ENCODE data around the gene TSPAN1.

- no peak for TF ChIP-seq POLR2A (IDR thresholded peaks at IDR 0.05)
- TF ChIP-seq CTCF (IDR thresholded peaks at IDR 0.05) = no peak
- no peak for TF ChIP-seq POLR2AphosphoS5 (IDR thresholded peaks at IDR 0.05; ENCODE audit: insufficient read depth in 1 of 2, low read depth in 1 of 2)
Observed at GRCh38 chr1:46205791-46206190, 30.9 kb downstream of the TSPAN1 start.

Data from vagina (tissue), 2 donors.